IMR-90 (cell line): ENCODE data around the gene DUOX2. TPM values are rescaled to one million over a fixed set of nuclear protein-coding genes. Genes with fewer than 3 reads are reported as not detected.

Experiments used
- ATAC-seq: fragments of 200-7000 bp; cut with Tn5 transposase; 2 replicates; pipeline ENCODE4 v1.9.1; 2020; ENCODE audit warnings: low read depth, mild to moderate bottlenecking, moderate library complexity
- BruUV-seq: library from RNA; stranded (reverse); fragments of 400-500 nt; replicated peaks from 2 replicates; lab custom pipeline; 2021; lab: Mats Ljungman, UMichigan
- CTCF ChIA-PET: fragments of 300-600 bp; formaldehyde crosslinking; extraction: SDS; loops from one replicate; lab custom pipeline; 2021; ENCODE audit warnings: antibody characterized with exemption; lab: Yijun Ruan, JAX
- POLR2A ChIA-PET: fragments of 300-600 bp; sonication (Branson Sonifier 250); formaldehyde crosslinking; loops from one replicate; lab custom pipeline; 2022; ENCODE audit warnings: antibody characterized with exemption; ENCODE audit not compliant: unreplicated experiment; lab: Charles Lee
- DNase-seq: peaks from one replicate; pipeline ENCODE4 v3.0.0; 2013
- H2AFZ ChIP-seq: replicated peaks from 2 replicates; pipeline ENCODE3; 2013; ENCODE audit warnings: low read length, mild to moderate bottlenecking; ENCODE audit not compliant: poor library complexity
- H2AK5ac ChIP-seq: 2 replicates; pipeline ENCODE4 v1.6.1; 2013; ENCODE audit warnings: low read depth, low read length, inconsistent platforms
- H2AK9ac ChIP-seq: replicated peaks from 2 replicates; pipeline ENCODE3; 2013; ENCODE audit warnings: mild to moderate bottlenecking, low read depth, low read length, moderate library complexity; ENCODE audit not compliant: poor library complexity
- H2BK120ac ChIP-seq: 2 replicates; pipeline ENCODE4 v1.6.1; 2013; ENCODE audit warnings: low read depth, low read length, inconsistent platforms
- H2BK15ac ChIP-seq: 3 replicates; pipeline ENCODE4 v1.6.1; 2013; ENCODE audit warnings: low read depth, low read length, inconsistent platforms
- H2BK20ac ChIP-seq: 2 replicates; pipeline ENCODE4 v1.6.1; 2013; ENCODE audit warnings: low read depth, mild to moderate bottlenecking, inconsistent platforms, low read length, moderate library complexity
- H2BK5ac ChIP-seq: 2 replicates; pipeline ENCODE4 v1.6.1; 2013; ENCODE audit warnings: mild to moderate bottlenecking, low read depth, low read length, inconsistent platforms; ENCODE audit not compliant: poor library complexity, severe bottlenecking
- H3K14ac ChIP-seq: replicated peaks from 2 replicates; pipeline ENCODE4 v1.6.1; 2013; ENCODE audit warnings: low read depth, low read length, inconsistent platforms
- H3K18ac ChIP-seq: 2 replicates; pipeline ENCODE4 v1.6.1; 2013; ENCODE audit warnings: low read depth, low read length, control low read depth
- H3K23ac ChIP-seq: 2 replicates; pipeline ENCODE4 v1.6.1; 2013; ENCODE audit warnings: low read depth, low read length, inconsistent platforms
- H3K27ac ChIP-seq: 2 replicates; pipeline ENCODE4 v1.5.1; 2013; ENCODE audit warnings: mild to moderate bottlenecking, control low read depth, low read length; ENCODE audit not compliant: insufficient read depth
- H3K27me3 ChIP-seq: 2 replicates; pipeline ENCODE4 v1.6.1; 2013; ENCODE audit warnings: low read length; ENCODE audit not compliant: control insufficient read depth, insufficient read depth
- H3K36me3 ChIP-seq: 2 replicates; pipeline ENCODE4 v1.6.1; 2013; ENCODE audit warnings: low read length, mixed read lengths; ENCODE audit not compliant: control insufficient read depth, insufficient read depth
- H3K4ac ChIP-seq: 2 replicates; pipeline ENCODE4 v1.6.1; 2013; ENCODE audit warnings: low read depth, low read length, inconsistent platforms
- H3K4me1 ChIP-seq: 2 replicates; pipeline ENCODE4 v1.6.1; 2013; ENCODE audit warnings: low read length, mixed read lengths; ENCODE audit not compliant: control insufficient read depth, insufficient read depth
- H3K4me2 ChIP-seq: 2 replicates; pipeline ENCODE4 v1.6.1; 2013; ENCODE audit warnings: low read depth, mild to moderate bottlenecking, control low read depth, low read length, moderate library complexity
- H3K4me3 ChIP-seq: 2 replicates; pipeline ENCODE4 v1.5.1; 2013; ENCODE audit warnings: low read depth, mild to moderate bottlenecking, control low read depth, low read length, moderate library complexity; ENCODE audit not compliant: insufficient read depth
- H3K56ac ChIP-seq: 2 replicates; pipeline ENCODE4 v1.6.1; 2013; ENCODE audit warnings: low read length, inconsistent platforms; ENCODE audit not compliant: insufficient read depth; ENCODE audit errors: extremely low read depth
- H3K79me1 ChIP-seq, 2 experiments: 2 replicates each; pipeline ENCODE4 v1.6.1; 2013; ENCODE audit warnings: low read length in 2 of 2, inconsistent platforms in 1 of 2, low read depth in 1 of 2
- H3K9ac ChIP-seq: 2 replicates; pipeline ENCODE4 v1.6.1; 2013; ENCODE audit warnings: low read depth, low read length, control low read depth
- H3K9me1 ChIP-seq: 2 replicates; pipeline ENCODE4 v1.6.1; 2013; ENCODE audit warnings: low read length, inconsistent platforms; ENCODE audit not compliant: insufficient read depth
- H3K9me3 ChIP-seq: 2 replicates; pipeline ENCODE4 v1.6.1; 2013; ENCODE audit warnings: low read length; ENCODE audit not compliant: control insufficient read depth, insufficient read depth
- H4K20me1 ChIP-seq: 2 replicates; pipeline ENCODE4 v1.6.1; 2013; ENCODE audit warnings: low read length, inconsistent platforms; ENCODE audit not compliant: insufficient read depth
- H4K5ac ChIP-seq: 2 replicates; pipeline ENCODE4 v1.6.1; 2013; ENCODE audit warnings: mild to moderate bottlenecking, low read depth, low read length, control low read depth
- H4K8ac ChIP-seq, 2 experiments: 2 replicates each; pipeline ENCODE4 v1.6.1; 2013; ENCODE audit warnings: low read depth in 2 of 2, low read length in 2 of 2, control low read depth in 1 of 2, inconsistent platforms in 1 of 2
- H4K91ac ChIP-seq: 2 replicates; pipeline ENCODE4 v1.6.1; 2013; ENCODE audit warnings: low read depth, low read length, inconsistent platforms; ENCODE audit not compliant: insufficient read depth
- CEBPB ChIP-seq: IDR thresholded peaks from 2 replicates; pipeline ENCODE4 v1.6.1; 2012; ENCODE audit warnings: low read depth, low read length, improper control_type of control experiment
- CHD1 ChIP-seq: IDR thresholded peaks from 2 replicates; pipeline ENCODE4 v1.6.1; 2012; ENCODE audit warnings: low read depth, low read length, improper control_type of control experiment
- ELK1 ChIP-seq: fragments of 150-350 bp; IDR thresholded peaks from 2 replicates; pipeline ENCODE4 v1.6.1; 2016; ENCODE audit warnings: low read depth, mild to moderate bottlenecking, low read length, moderate library complexity, borderline replicate concordance
- MAZ ChIP-seq: IDR thresholded peaks from 2 replicates; pipeline ENCODE4 v1.6.1; 2012; ENCODE audit warnings: low read depth, mild to moderate bottlenecking, low read length, improper control_type of control experiment, moderate library complexity, borderline replicate concordance
- MXI1 ChIP-seq: IDR thresholded peaks from 2 replicates; pipeline ENCODE4 v1.6.1; 2012; ENCODE audit warnings: low read depth, mild to moderate bottlenecking, low read length, moderate library complexity, borderline replicate concordance
- NFE2L2 ChIP-seq: fragments of 150-350 bp; IDR thresholded peaks from 2 replicates; pipeline ENCODE4 v1.6.1; 2016; ENCODE audit warnings: low read depth, mild to moderate bottlenecking, low read length
- POLR2A ChIP-seq: IDR thresholded peaks from 2 replicates; pipeline ENCODE4 v1.6.1; 2012; ENCODE audit warnings: mild to moderate bottlenecking, low read depth, low read length
- RAD21 ChIP-seq: IDR thresholded peaks from 2 replicates; pipeline ENCODE4 v1.6.1; 2012; ENCODE audit warnings: low read length, improper control_type of control experiment
- RCOR1 ChIP-seq: IDR thresholded peaks from 2 replicates; pipeline ENCODE4 v1.6.1; 2012; ENCODE audit warnings: mild to moderate bottlenecking, low read length, improper control_type of control experiment; ENCODE audit not compliant: insufficient replicate concordance
- RFX5 ChIP-seq: IDR thresholded peaks from 2 replicates; pipeline ENCODE4 v1.8.0; 2012; ENCODE audit warnings: low read depth, mild to moderate bottlenecking, low read length, moderate library complexity
- SMC3 ChIP-seq: fragments of 150-350 bp; IDR thresholded peaks from 2 replicates; pipeline ENCODE4 v1.6.1; 2016; ENCODE audit warnings: low read depth, mild to moderate bottlenecking, antibody characterized with exemption, low read length, moderate library complexity
- WGBS, 2 experiments: methylation state at CpG; one replicate each; pipeline versions ENCODE4 v1.1.5 to v1.1.7; 2013; ENCODE audit warnings: missing lambda C conversion rate in 2 of 2; ENCODE audit not compliant: insufficient read length in 1 of 2; ENCODE audit errors: extremely low coverage in 2 of 2; 5-methylcytosine and 5-hydroxymethylcytosine counted together
- dilution Hi-C: fragments of 300-500 bp; cut with HindIII; formaldehyde crosslinking; loops from one replicate; pipeline ENCODE4 v1.14.3; 2018; ENCODE audit warnings: low sequenced_read_pairs; ENCODE audit not compliant: unreplicated experiment
- in situ Hi-C: fragments of 300-500 bp; cut with MboI; formaldehyde crosslinking; loops from 3 replicates; pipeline ENCODE4 v1.14.3; 2019; ENCODE audit warnings: low sequenced_read_pairs, inconsistent platforms, mixed read lengths
- intact Hi-C: fragments of 100-400 bp; cut with micrococcal nuclease; formaldehyde crosslinking; loops from 2 replicates; pipeline ENCODE4 v1.10.0; 2022
- polyA plus RNA-seq, 3 experiments: library from polyadenylated mRNA; depleted of rRNA; stranded (reverse); fragments of >200 nt; gene quantifications; 2 replicates each; pipeline ENCODE4 v1.2.3, GENCODE V29; 2012; ENCODE audit warnings: low replicate concordance in 1 of 3
- total RNA-seq: library from RNA; depleted of rRNA; stranded (reverse); fragments of >200 nt; gene quantifications from 2 replicates; pipeline ENCODE4 v1.2.3, GENCODE V29; 2012
- TF ChIP-seq, protein P1 (sequence below): conservative IDR thresholded peaks from 2 replicates; pipeline ENCODE4 v1.5.1; 2012; ENCODE audit warnings: mild to moderate bottlenecking, low read depth, low read length, improper control_type of control experiment

Gene DUOX2
- total and polyA plus RNA-seq, 2 of the 4 experiments (the other 2 are of a cell fraction), result not detected

DNA sequence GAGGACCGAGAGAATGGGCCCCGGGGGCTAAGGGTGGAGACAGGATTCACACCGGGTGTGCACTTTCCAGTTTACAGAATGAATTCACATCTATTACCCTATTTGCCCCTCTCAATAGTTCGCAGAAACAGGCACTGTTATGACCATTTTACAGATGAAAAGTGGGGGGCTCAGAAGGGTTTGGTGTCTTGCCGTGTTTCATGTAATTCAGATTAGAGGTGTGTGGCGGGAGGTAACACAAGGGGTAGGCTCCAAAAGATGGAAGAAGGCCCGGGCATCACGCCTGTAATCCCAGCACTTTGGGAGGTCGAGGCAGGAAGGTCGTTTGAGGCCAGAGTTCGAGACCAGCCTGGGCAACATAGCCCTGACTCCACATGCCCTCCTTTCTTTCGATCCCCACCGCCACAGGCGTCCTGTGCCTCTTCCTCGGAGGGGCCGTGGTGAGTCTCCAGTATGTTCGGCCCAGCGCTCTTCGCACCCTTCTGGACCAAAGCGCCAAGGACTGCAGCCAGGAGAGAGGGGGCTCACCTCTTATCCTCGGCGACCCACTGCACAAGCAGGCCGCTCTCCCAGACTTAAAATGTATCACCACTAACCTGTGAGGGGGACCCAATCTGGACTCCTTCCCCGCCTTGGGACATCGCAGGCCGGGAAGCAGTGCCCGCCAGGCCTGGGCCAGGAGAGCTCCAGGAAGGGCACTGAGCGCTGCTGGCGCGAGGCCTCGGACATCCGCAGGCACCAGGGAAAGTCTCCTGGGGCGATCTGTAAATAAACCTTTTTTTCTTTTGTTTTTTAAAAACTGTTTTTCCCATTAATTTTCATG lies 3.5 kb upstream of the DUOX2 start (continued):
- TF ChIP-seq RCOR1, result no peak

DNA sequence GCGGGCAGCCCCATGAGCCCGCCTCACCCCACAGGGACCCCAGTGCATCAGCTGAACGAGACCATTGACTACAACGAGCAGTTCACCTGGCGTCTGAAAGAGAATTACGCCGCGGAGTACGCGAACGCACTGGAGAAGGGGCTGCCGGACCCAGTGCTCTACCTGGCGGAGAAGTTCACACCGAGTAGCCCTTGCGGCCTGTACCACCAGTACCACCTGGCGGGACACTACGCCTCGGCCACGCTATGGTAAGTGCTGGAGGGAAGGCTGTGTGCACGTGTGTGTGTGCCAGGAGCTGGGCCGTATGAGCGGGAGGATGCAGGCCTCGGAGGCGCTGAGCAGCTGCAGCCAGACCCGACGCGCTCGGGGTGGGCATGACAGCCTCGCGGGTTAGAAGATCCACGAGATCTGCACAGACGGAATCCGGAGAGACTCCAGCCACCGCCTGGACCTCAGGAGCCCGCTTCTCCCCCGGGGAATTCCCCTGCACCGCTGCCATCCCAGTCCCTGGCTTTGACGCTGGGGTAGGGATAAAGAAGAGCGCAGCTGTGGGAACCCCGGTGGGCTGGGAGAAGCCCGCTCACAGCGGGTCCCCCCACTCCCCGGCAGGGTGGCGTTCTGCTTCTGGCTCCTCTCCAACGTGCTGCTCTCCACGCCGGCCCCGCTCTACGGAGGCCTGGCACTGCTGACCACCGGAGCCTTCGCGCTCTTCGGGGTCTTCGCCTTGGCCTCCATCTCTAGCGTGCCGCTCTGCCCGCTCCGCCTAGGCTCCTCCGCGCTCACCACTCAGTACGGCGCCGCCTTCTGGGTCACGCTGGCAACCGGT lies 2.7 kb upstream of the DUOX2 start:
- Histone ChIP-seq H2BK120ac (no peak overlapping the region), H3K9me3 (no peaks in the 10 kb centered on the region), H2AK9ac (peak overlapping the region; percentile 28), H3K4ac (no peak overlapping the region), H3K4me3 (no peak overlapping the region), H4K5ac (no peak overlapping the region), H3K56ac (no peak overlapping the region), H3K9me1 (no peaks in the 10 kb centered on the region), H3K27ac (no peak overlapping the region), H3K4me1 (peaks cover under 1% of the 10 kb centered on the region; the same call in 1 of the 2 replicates), H3K79me1 (no peaks in the 10 kb centered on the region), H2BK15ac (no peak overlapping the region), H4K91ac (no peak overlapping the region), H2AFZ (peak overlapping the region; percentile 72), H3K27me3 (peaks cover 61% of the 10 kb centered on the region), H4K8ac (no peak overlapping the region), H3K4me2 (no peak overlapping the region; the same call in 1 of the 2 replicates), H3K36me3 (no peaks in the 10 kb centered on the region), H3K14ac (no peak overlapping the region), H3K18ac (no peak overlapping the region), H2BK5ac (no peak overlapping the region), H3K23ac (no peak overlapping the region; the same call in 1 of the 2 replicates), H2AK5ac (no peak overlapping the region), H3K9ac (no peak overlapping the region), H2BK20ac (no peak overlapping the region), H4K20me1 (no peaks in the 10 kb centered on the region)
- CTCF ChIA-PET, result no interaction called here
- POLR2A ChIA-PET, result no interaction called here
- BruUV-seq, result no TSS peak
- intact Hi-C loops (loop anchor here (5.0 kb wide), 1 partner anchor 264 kb away; no protein-coding TSS in a partner anchor), dilution Hi-C loops (no loop called here), in situ Hi-C loops (no loop called here)
- no peak for ATAC-seq
- no peak for DNase-seq
- 17% methylated on average over 27 of the region's 65 CpGs; no CpG with 5 or more reads in 1 of the 2 experiments for WGBS, 2 experiments
- TF ChIP-seq MAZ, result no peak
- no peak for TF ChIP-seq POLR2A
- TF ChIP-seq CHD1, result no peak
- TF ChIP-seq ELK1, result no peak
- TF ChIP-seq, protein P1, sequence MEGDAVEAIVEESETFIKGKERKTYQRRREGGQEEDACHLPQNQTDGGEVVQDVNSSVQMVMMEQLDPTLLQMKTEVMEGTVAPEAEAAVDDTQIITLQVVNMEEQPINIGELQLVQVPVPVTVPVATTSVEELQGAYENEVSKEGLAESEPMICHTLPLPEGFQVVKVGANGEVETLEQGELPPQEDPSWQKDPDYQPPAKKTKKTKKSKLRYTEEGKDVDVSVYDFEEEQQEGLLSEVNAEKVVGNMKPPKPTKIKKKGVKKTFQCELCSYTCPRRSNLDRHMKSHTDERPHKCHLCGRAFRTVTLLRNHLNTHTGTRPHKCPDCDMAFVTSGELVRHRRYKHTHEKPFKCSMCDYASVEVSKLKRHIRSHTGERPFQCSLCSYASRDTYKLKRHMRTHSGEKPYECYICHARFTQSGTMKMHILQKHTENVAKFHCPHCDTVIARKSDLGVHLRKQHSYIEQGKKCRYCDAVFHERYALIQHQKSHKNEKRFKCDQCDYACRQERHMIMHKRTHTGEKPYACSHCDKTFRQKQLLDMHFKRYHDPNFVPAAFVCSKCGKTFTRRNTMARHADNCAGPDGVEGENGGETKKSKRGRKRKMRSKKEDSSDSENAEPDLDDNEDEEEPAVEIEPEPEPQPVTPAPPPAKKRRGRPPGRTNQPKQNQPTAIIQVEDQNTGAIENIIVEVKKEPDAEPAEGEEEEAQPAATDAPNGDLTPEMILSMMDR, result no peak
- no peak for TF ChIP-seq NFE2L2
- TF ChIP-seq RCOR1, result no peak
- no peak for TF ChIP-seq RFX5
- no peak for TF ChIP-seq MXI1
- no peak for TF ChIP-seq SMC3
- no peak for TF ChIP-seq RAD21
- no peak for TF ChIP-seq CEBPB
